Kidney epithelial cell (primary cell): ENCODE data around the gene IGLL5. TPM values are rescaled to one million over a fixed set of nuclear protein-coding genes. Genes with fewer than 3 reads are reported as not detected.

Experiments
- DNase-seq: peaks from one replicate; pipeline ENCODE4 v3.0.0-alpha.2; 2010; ENCODE audit warnings: low read depth
- H3K27me3 ChIP-seq: 2 replicates; pipeline ENCODE4 v1.6.0; 2011; ENCODE audit warnings: low read length; ENCODE audit not compliant: control insufficient read depth, insufficient read depth
- H3K36me3 ChIP-seq: 2 replicates; pipeline ENCODE4 v1.5.1; 2011; ENCODE audit warnings: low read length; ENCODE audit not compliant: control insufficient read depth, insufficient read depth
- H3K4me3 ChIP-seq: 2 replicates; pipeline ENCODE4 v1.5.1; 2011; ENCODE audit warnings: low read depth, mild to moderate bottlenecking, control low read depth, low read length
- total RNA-seq: library from RNA; depleted of rRNA; stranded (reverse); fragments of >200 nt; gene quantifications from 2 replicates; pipeline ENCODE4 v1.2.3, GENCODE V29; 2015
- TF ChIP-seq, protein P1 (sequence below): IDR thresholded peaks from 2 replicates; pipeline ENCODE4 v1.5.1; 2011; ENCODE audit warnings: mild to moderate bottlenecking, moderate library complexity, low read length, control low read depth, inconsistent platforms; ENCODE audit not compliant: insufficient read depth, poor library complexity, severe bottlenecking

The IGLL5 gene
- total RNA-seq, 1 donor from 2014 or later, result not detected

DNA sequence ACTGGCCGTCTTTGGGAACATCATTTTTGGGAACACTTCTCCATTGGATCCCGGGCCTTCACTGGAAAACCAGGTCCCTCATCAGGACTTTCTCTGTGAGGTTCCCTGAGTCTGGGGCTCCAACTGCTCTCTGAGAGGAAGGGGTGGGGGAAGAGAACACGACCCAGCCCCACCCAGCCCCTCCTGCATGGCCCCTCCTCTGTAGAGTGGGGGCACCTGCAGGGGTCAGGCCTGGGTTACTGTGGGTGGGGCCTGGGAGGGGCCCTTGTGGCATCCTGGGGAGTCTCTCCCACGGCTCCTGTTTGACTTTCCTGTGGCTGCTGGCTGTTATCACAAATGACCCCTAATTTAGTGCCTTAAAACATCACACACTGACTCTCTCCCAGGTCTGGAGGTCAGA lies 36.3 kb downstream of the IGLL5 start:
- peaks cover 4% of the 10 kb centered on the region for H3K27me3 ChIP-seq
- TF ChIP-seq, protein P1, sequence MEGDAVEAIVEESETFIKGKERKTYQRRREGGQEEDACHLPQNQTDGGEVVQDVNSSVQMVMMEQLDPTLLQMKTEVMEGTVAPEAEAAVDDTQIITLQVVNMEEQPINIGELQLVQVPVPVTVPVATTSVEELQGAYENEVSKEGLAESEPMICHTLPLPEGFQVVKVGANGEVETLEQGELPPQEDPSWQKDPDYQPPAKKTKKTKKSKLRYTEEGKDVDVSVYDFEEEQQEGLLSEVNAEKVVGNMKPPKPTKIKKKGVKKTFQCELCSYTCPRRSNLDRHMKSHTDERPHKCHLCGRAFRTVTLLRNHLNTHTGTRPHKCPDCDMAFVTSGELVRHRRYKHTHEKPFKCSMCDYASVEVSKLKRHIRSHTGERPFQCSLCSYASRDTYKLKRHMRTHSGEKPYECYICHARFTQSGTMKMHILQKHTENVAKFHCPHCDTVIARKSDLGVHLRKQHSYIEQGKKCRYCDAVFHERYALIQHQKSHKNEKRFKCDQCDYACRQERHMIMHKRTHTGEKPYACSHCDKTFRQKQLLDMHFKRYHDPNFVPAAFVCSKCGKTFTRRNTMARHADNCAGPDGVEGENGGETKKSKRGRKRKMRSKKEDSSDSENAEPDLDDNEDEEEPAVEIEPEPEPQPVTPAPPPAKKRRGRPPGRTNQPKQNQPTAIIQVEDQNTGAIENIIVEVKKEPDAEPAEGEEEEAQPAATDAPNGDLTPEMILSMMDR, result no peak

DNA sequence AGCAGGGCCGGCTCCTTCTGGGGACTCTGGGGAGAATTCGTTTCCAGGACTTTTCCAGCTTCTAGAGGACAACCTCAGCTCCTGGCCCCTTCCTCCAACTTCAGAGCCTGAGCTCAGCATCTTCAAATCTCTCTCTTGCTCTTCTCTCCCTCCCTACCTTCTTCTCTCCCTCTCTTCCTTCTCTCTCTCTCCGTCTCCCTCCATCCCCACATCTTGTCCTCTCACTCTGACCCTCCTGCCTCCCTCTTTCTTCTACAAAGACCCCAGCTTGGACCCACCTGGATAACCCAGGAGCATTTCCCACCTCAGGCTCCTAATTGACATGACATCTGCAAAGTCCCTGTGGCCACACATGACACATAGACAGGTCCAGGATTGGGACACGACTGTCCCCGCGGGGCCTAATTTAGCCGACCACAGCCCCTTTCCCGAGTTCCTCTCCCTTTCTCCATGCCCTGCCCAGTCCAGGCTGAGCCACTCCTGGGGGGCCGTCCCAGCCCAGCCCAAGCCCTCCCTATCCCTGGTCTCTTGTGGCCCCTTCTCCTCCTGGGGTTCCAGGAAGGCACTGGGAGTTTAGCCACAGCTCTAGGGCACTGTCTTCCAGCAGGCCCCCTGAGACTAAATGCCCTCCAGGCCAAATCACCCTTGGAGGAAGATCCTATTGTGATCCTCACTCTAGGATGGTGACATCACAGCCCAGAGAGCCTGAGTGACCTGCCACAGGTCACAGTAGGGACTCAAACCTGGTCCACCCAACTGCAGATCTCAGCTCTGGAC lies 36.9 kb downstream of the IGLL5 start:
- peaks cover 4% of the 10 kb centered on the region for H3K27me3 ChIP-seq
- no peaks in the 10 kb centered on the region for H3K36me3 ChIP-seq
- no peak for DNase-seq
- TF ChIP-seq, protein P1, result no peak
- no peak overlapping the region for H3K4me3 ChIP-seq

More for the DNA sequence above, 36.3 kb downstream of the IGLL5 start:
- Histone ChIP-seq H3K36me3 (no peaks in the 10 kb centered on the region), H3K4me3 (no peak overlapping the region)
- no peak for DNase-seq

DNA sequence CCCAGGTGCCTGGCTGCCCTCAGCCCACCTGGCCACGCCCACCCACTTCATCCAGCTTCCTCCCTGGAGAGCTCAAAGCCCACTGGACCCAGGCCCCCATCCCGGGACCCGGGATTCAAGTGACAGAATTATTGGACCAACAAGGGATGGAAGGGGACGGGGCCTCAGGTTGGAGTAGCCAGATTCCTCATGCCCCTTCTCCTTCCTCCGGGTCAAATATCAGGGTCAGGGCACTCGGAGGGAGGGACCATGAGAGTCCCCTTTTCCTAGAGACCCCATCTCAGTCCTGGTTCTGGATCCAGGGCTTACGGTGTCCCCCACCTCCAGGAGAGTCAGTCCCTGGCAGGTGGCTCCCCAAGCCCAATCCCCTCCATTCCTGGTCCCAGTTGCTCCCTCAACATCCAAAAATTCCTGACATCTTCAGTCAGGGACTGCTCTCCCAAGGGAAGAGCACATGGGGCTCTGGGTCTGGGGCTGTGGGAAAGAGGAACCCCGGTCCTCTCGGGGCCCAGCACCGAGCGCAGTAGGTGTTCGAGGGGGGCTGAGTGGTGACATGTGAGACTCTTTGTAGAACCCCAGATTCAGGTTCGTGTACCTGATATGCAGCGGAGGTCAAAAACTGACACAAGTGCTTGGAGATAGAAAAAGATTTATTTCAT lies 37.7 kb downstream of the IGLL5 start:
- DNase-seq, result no peak
- no peaks in the 10 kb centered on the region for H3K36me3 ChIP-seq
- peaks cover 4% of the 10 kb centered on the region for H3K27me3 ChIP-seq
- TF ChIP-seq, protein P1, result no peak
- no peak overlapping the region for H3K4me3 ChIP-seq

DNA sequence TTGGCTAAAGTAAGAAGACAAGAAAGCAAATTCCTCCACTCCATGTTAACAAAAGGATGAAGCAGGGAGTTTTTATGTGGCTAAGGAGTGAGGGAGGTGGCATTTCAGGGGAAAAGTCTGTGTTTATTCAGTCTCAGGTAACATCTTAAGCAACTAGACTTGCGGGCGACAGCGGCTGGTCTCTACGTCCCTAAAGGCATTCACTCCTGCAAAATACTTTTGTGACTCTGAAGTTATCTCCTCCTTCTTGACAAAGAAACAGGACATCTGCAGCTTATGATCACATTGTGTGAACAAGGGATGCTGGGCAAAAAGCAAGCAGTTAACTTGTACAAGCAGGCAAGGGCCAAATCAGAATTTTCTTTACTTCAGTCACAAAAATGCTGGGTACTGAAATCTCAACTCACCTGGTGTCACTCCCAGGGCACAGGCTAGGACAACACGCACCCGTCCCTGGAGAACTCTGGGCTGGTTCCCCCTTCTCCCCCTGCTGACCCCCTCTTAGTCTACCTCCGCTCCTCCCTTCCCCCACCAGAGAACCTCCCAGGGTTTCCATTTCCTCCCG lies 38.3 kb downstream of the IGLL5 start:
- Histone ChIP-seq H3K4me3 (no peak overlapping the region), H3K27me3 (peaks cover 4% of the 10 kb centered on the region), H3K36me3 (no peaks in the 10 kb centered on the region)
- no peak for DNase-seq
- TF ChIP-seq, protein P1, result no peak

DNA sequence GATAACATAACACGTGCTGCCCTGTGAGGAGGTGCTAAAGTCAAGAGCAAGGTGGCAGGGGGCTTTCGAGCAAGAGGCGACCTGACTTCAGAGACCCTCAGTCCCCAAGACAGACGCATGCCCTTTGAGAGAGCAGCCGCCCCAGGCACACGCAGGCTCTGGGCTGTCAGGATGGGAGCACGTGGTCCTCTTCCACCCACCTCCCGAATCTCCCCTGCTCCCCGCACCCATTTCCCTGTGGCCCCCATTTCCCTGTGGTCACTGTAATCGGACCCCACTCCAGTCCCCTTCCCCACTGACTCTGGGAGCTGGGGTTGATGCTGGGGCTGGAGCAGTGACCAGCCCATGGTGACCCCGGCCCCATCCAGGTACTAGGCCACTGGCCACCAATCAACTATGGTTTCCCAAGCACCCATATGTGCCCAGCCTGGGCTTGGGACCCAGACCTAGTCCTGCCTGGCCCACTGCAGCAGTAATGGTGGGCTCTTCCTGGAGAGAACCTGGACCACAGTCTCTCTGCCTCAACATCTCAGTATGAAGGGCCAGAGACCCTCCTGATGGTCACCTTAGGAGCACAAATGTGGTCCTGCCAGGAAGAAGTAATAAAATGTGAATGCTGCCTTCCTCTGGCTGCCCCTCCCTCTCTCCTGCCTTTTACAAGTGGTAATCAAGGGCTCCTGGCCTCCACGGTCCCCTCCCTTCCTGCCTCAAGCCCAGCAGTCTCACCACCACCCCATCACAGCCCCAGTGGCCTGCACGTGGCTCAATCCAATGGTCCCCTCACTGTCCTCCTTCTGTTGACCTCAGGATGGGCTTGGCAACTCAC lies 39.0 kb downstream of the IGLL5 start:
- Histone ChIP-seq H3K27me3 (peaks cover 4% of the 10 kb centered on the region), H3K4me3 (no peak overlapping the region), H3K36me3 (no peaks in the 10 kb centered on the region)
- TF ChIP-seq, protein P1, result no peak
- no peak for DNase-seq
